Neuronal stem cell (in vitro differentiated cells): ENCODE data around the gene ZFR. TPM values are rescaled to one million over a fixed set of nuclear protein-coding genes. Genes with fewer than 3 reads are reported as not detected.

ENCODE experiments used
- DNase-seq: peaks from one replicate; pipeline ENCODE4 v3.0.0-alpha.2; 2013; ENCODE audit warnings: low spot score
- H2AFZ ChIP-seq: one replicate; pipeline ENCODE4 v1.6.1; 2013; ENCODE audit warnings: mild to moderate bottlenecking, low read length, inconsistent platforms
- H2AK5ac ChIP-seq: 2 replicates; pipeline ENCODE4 v1.6.1; 2013; ENCODE audit warnings: low read depth, mild to moderate bottlenecking, inconsistent platforms, low read length, moderate library complexity, mixed read lengths
- H2BK120ac ChIP-seq: 2 replicates; pipeline ENCODE4 v1.6.1; 2013; ENCODE audit warnings: low read depth, mild to moderate bottlenecking, inconsistent platforms, low read length, moderate library complexity, mixed read lengths
- H2BK12ac ChIP-seq: one replicate; pipeline ENCODE4 v1.6.1; 2013; ENCODE audit warnings: low read length, inconsistent platforms
- H2BK15ac ChIP-seq: 2 replicates; pipeline ENCODE4 v1.6.1; 2013; ENCODE audit warnings: mild to moderate bottlenecking, low read length, inconsistent platforms, mixed read lengths
- H2BK5ac ChIP-seq: one replicate; pipeline ENCODE4 v1.6.1; 2013; ENCODE audit warnings: inconsistent platforms, mild to moderate bottlenecking, low read length, moderate library complexity
- H3K14ac ChIP-seq: one replicate; pipeline ENCODE4 v1.6.1; 2013; ENCODE audit warnings: low read length, inconsistent platforms
- H3K18ac ChIP-seq: 2 replicates; pipeline ENCODE4 v1.6.1; 2013; ENCODE audit warnings: low read length, inconsistent platforms
- H3K23ac ChIP-seq: 2 replicates; pipeline ENCODE4 v1.6.1; 2013; ENCODE audit warnings: low read depth, mild to moderate bottlenecking, mixed read lengths, low read length, inconsistent platforms; ENCODE audit not compliant: poor library complexity
- H3K27ac ChIP-seq: replicated peaks from 3 replicates; pipeline ENCODE4 v1.5.1; 2013; ENCODE audit warnings: low read length, inconsistent platforms
- H3K27me3 ChIP-seq, 3 experiments: 2 replicates each; pipeline ENCODE4 v1.6.1; 2013; ENCODE audit warnings: low read length in 3 of 3, mild to moderate bottlenecking in 2 of 3, inconsistent platforms in 1 of 3, low read depth in 1 of 3, mixed read lengths in 1 of 3, moderate library complexity in 1 of 3; ENCODE audit not compliant: control insufficient read depth in 3 of 3, insufficient read depth in 3 of 3
- H3K36me3 ChIP-seq, 2 donors: replicated peaks in 1 of 2; 2 replicates each; pipeline ENCODE4 v1.6.1; 2013; ENCODE audit warnings: low read length in 2 of 2; ENCODE audit not compliant: control insufficient read depth in 2 of 2, insufficient read depth in 2 of 2
- H3K4ac ChIP-seq: 2 replicates; pipeline ENCODE4 v1.6.1; 2013; ENCODE audit warnings: inconsistent platforms, mild to moderate bottlenecking, low read length, moderate library complexity
- H3K4me1 ChIP-seq, 2 donors: 1 replicate in 1 of 2; 2 replicates in 1 of 2; pipeline ENCODE4 v1.6.1; 2013; ENCODE audit warnings: low read length in 2 of 2, low read depth in 1 of 2; ENCODE audit not compliant: control insufficient read depth in 2 of 2, insufficient read depth in 1 of 2
- H3K4me2 ChIP-seq: one replicate; pipeline ENCODE4 v1.6.1; 2013; ENCODE audit warnings: mild to moderate bottlenecking, low read length, inconsistent platforms; ENCODE audit not compliant: insufficient read depth, poor library complexity, severe bottlenecking
- H3K4me3 ChIP-seq, 2 donors: 2 replicates each; pipeline ENCODE4 v1.5.1; 2013; ENCODE audit warnings: low read length in 2 of 2, mild to moderate bottlenecking in 2 of 2, inconsistent platforms in 1 of 2, moderate library complexity in 1 of 2
- H3K79me1 ChIP-seq: one replicate; pipeline ENCODE4 v1.6.1; 2013; ENCODE audit warnings: low read depth, mild to moderate bottlenecking, inconsistent platforms, low read length, moderate library complexity
- H3K9ac ChIP-seq: one replicate; pipeline ENCODE4 v1.6.1; 2013; ENCODE audit warnings: mild to moderate bottlenecking, low read depth, low read length, inconsistent platforms; ENCODE audit not compliant: poor library complexity
- H3K9me3 ChIP-seq, 2 donors: replicated peaks in 1 of 2; 2 replicates each; pipeline versions ENCODE3 to v1.6.1; 2013; ENCODE audit warnings: low read length in 2 of 2, mild to moderate bottlenecking in 2 of 2, inconsistent platforms in 1 of 2, low read depth in 1 of 2, mixed read lengths in 1 of 2, moderate library complexity in 1 of 2; ENCODE audit not compliant: control insufficient read depth in 2 of 2, insufficient read depth in 1 of 2
- H4K8ac ChIP-seq: one replicate; pipeline ENCODE4 v1.6.1; 2013; ENCODE audit warnings: low read depth, mild to moderate bottlenecking, inconsistent platforms, low read length, moderate library complexity
- H4K91ac ChIP-seq: one replicate; pipeline ENCODE4 v1.6.1; 2013; ENCODE audit warnings: low read length, low read depth, mild to moderate bottlenecking, inconsistent platforms; ENCODE audit not compliant: poor library complexity
- WGBS, 2 donors: extraction: QIAGEN DNeasy Blood & Tissue Kit; methylation state at CpG; one replicate each; pipeline ENCODE4 v1.1.7; 2013; ENCODE audit warnings: missing lambda C conversion rate in 2 of 2, mixed read lengths in 1 of 2; ENCODE audit not compliant: insufficient read length in 2 of 2, insufficient replicate concordance in 1 of 2; ENCODE audit errors: extremely low coverage in 2 of 2; 5-methylcytosine and 5-hydroxymethylcytosine counted together
- polyA plus RNA-seq, 2 experiments: library from polyadenylated mRNA; stranded (reverse); fragments of 200-250 nt; gene quantifications; one replicate each; pipeline ENCODE4 v1.2.3, GENCODE V29; 2013

Gene ZFR
- 66.1 TPM for polyA plus RNA-seq (2013, experiment 1 of 2)
- polyA plus RNA-seq (2013, experiment 2 of 2) = 66.4 TPM

DNA sequence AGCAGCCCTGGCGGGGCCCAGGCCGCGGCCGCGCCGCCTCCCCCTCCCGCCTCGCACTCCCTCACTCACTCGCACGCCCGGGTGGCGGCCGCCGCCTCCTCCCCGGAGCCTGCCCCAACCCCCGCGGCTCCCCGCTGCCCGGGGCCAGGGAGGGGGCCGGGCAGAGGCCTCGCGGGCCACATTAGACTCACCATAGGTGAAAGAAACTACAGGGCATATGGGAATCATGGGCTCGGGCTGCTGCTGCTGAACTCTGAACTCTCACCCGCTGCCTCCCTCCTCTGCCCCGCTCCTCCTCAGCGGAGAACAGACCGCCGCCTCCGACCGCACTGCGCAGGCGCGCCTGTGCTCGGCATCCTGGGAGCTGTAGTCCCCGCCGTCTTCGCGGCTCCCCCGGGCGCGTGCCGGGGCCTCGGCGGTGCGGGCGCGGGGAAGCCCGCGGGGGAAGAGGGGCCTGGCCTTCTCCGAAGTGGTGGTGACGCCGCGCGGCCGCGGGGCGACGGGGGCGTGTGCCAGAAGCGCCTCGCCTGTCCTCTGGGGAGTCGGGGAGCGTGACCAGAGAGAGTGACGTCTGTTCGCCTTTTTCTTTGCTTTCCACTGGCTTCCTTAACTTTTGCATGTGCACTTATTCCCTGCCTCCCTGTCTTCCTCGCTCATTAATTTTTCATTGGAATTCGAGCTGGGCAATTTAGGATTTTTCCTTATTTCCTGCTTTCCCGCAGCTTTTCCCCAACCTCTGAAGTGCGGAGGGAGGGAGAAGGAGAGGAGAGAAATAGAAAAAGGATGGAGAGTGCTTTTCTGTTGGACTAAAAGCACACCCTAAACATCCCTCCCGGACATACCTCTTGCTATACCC is at the start of gene ZFR:
TSS of gene ZFR (minus strand) at position 310 of the 856 bp plus-strand sequence. CDS start at position 228, 82 bp downstream.
- peak within 1 kb of the TSS; percentile 71 for H2AK5ac ChIP-seq
- H2BK120ac ChIP-seq = peak within 1 kb of the TSS; percentile 47
- no peak within 1 kb of the TSS for H2BK12ac ChIP-seq
- H3K14ac ChIP-seq = peak within 1 kb of the TSS; percentile 77
- peak within 1 kb of the TSS; percentile 92 to 99 for H3K4me3 ChIP-seq
- peak within 1 kb of the TSS; percentile 98 for H3K18ac ChIP-seq
- peak within 1 kb of the TSS; percentile 54 for H3K27ac ChIP-seq
- peak within 1 kb of the TSS; percentile 79 for H2BK5ac ChIP-seq
- peak within 1 kb of the TSS; percentile 95 for H3K4me2 ChIP-seq
- H2BK15ac ChIP-seq = no peak within 1 kb of the TSS
- H3K27me3 ChIP-seq = peaks cover 0 to 14% (median 11%) of the 10 kb centered on the region in 3 experiments
- WGBS, 2 donors = no CpG with 5 or more reads among the region's 70 CpGs
- H2AFZ ChIP-seq = peak within 1 kb of the TSS; percentile 96
- H4K8ac ChIP-seq = no peak within 1 kb of the TSS
- peak; percentile 90 for DNase-seq
- no peak within 1 kb of the TSS for H4K91ac ChIP-seq
- peaks cover 0 to 36% of the 10 kb centered on the region in 2 donors for H3K36me3 ChIP-seq
- H3K9ac ChIP-seq = peak within 1 kb of the TSS; percentile 95
- H3K4me1 ChIP-seq = peaks cover 5 to 8% of the 10 kb centered on the region in 2 donors
- H3K23ac ChIP-seq = peak within 1 kb of the TSS; percentile 12
- no peak within 1 kb of the TSS for H3K4ac ChIP-seq
- peaks cover 0 to 4% of the 10 kb centered on the region in 2 donors for H3K9me3 ChIP-seq
- H3K79me1 ChIP-seq = no peaks in the 10 kb centered on the region

DNA sequence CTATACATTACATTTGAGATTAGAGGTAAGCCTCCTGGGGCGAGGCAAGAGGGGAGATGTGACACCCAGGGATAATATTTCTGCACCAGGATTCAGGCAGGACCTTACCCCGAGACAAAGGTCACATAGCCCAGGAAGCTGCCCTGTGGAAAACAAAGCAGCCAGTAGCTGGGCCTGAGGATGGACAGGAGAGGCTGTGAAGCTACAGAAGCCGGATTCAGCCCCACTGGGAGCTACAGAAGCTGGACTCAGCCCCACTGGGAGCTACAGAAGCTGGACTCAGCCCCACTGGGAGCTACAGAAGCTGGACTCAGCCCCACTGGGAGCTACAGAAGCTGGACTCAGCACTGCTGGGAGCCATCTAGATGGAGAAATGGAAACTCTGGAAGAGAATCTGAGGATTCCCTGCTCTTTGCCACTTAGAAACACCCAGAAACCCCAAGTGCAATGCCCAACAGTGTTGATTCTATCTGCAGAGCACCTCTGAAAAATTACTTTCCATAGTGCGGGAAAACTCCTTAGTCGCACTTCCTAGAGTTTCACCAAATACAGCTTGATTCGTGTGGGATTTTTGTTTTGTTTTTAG is 46.5 kb upstream of the ZFR start:
- no peak overlapping the region for H3K4me3 ChIP-seq
- H2BK12ac ChIP-seq = no peak overlapping the region
- peak overlapping the region; percentile 59 for H3K18ac ChIP-seq
- peak overlapping the region; percentile 40 for H2AFZ ChIP-seq
- no peak for DNase-seq
- no peak overlapping the region for H4K91ac ChIP-seq
- no peak overlapping the region for H2BK5ac ChIP-seq
- H3K9ac ChIP-seq = no peak overlapping the region
- H2BK120ac ChIP-seq = no peak overlapping the region
- no peaks in the 10 kb centered on the region for H3K36me3 ChIP-seq
- H3K27ac ChIP-seq = no peak overlapping the region
- no peak overlapping the region for H2BK15ac ChIP-seq
- no CpG with 5 or more reads among the region's 6 CpGs for WGBS, 2 donors
- peaks cover 0 to 11% (median 0%) of the 10 kb centered on the region in 3 experiments for H3K27me3 ChIP-seq
- H3K4ac ChIP-seq = no peak overlapping the region
- peaks cover 0 to 3% of the 10 kb centered on the region in 2 donors for H3K9me3 ChIP-seq
- no peak overlapping the region for H3K23ac ChIP-seq
- peaks cover 0 to 6% of the 10 kb centered on the region in 2 donors for H3K4me1 ChIP-seq
- H3K14ac ChIP-seq = no peak overlapping the region
- no peak overlapping the region for H2AK5ac ChIP-seq
- no peaks in the 10 kb centered on the region for H3K79me1 ChIP-seq
- H3K4me2 ChIP-seq = no peak overlapping the region
- no peak overlapping the region for H4K8ac ChIP-seq

DNA sequence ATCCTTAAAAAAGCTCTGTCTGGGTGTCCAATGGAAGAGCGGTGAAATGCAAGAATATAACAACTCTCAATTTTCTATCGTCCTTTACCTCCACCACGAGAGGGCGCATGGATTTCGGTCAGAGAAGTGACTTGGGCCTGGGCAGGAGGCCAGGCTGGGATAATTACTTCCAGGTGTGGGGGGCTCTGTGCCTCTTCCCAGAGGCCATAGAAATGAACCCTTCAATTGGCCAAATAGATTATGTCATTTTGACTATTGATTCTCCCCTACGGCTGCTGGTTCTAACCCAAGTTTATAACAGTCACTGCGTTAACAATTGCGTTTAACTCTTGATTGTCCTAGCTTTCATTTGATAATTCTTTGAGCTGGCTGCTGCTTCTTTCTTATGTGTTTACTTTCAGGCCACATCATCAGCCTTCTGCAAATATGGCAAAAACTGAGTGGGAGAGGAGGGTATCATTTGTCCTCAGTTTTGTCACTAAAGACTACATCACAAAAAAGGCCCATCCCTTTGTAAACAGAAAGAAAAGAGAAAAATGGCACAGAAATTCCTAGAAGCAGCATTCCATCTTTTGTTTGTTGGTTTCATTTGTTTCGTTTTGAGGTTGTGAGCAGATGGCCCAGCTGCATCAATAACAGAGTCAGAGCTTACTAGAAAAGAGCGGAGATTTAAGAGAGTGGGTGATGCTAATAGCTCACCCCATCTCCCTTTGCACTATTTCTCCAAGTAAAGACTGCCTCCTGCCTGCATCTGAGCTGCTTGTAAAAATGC is 45.4 kb upstream of the ZFR start:
- no CpG with 5 or more reads among the region's 10 CpGs for WGBS, 2 donors
- Histone ChIP-seq H2BK5ac (no peak overlapping the region), H2AK5ac (no peak overlapping the region), H3K9me3 (peaks cover 0 to 1% of the 10 kb centered on the region in 2 donors), H2BK12ac (no peak overlapping the region), H3K4me3 (no peak overlapping the region), H3K27ac (no peak overlapping the region), H3K9ac (no peak overlapping the region), H3K14ac (no peak overlapping the region), H3K4ac (no peak overlapping the region), H3K79me1 (no peaks in the 10 kb centered on the region), H2AFZ (peak overlapping the region; percentile 25), H3K18ac (no peak overlapping the region), H3K23ac (no peak overlapping the region), H4K8ac (no peak overlapping the region), H2BK15ac (no peak overlapping the region), H3K4me1 (peaks cover 0 to 6% of the 10 kb centered on the region in 2 donors), H3K36me3 (no peaks in the 10 kb centered on the region), H4K91ac (no peak overlapping the region), H3K4me2 (no peak overlapping the region), H2BK120ac (no peak overlapping the region), H3K27me3 (peaks cover 0 to 9% (median 0%) of the 10 kb centered on the region in 3 experiments)
- DNase-seq = peak; percentile 67
